ENCODE measurements around the gene CDT1.

CDT1 gene

GRCh38 chr16:88840600-88841215 is 37.1 kb downstream of the CDT1 start:
- no peak for DNase-seq

GRCh38 chr16:88841521-88842307 is 38.1 kb downstream of the CDT1 start:
- no peak for DNase-seq

GRCh38 chr16:88842308-88842756 is 38.7 kb downstream of the CDT1 start:
- no peak for DNase-seq

- DNase-seq, result no peak
Observed at GRCh38 chr16:88842806-88843205, 39.2 kb downstream of the CDT1 start.

- no peak for DNase-seq
Observed at GRCh38 chr16:88843256-88843655, 39.7 kb downstream of the CDT1 start.

- no peak for DNase-seq
Observed at GRCh38 chr16:88844419-88845036, 40.9 kb downstream of the CDT1 start.

- DNase-seq, result no peak
Observed at GRCh38 chr16:88846088-88846487, 42.5 kb downstream of the CDT1 start.

- DNase-seq, result no peak
Observed at GRCh38 chr16:88847654-88848053, 44.1 kb downstream of the CDT1 start.

GRCh38 chr16:88848557-88848956 is 45.0 kb downstream of the CDT1 start:
- DNase-seq, result no peak

GRCh38 chr16:88850531-88851199 is 47.1 kb downstream of the CDT1 start:
- no peak for DNase-seq

- DNase-seq, result no peak
Observed at GRCh38 chr16:88851616-88852015, 48.0 kb downstream of the CDT1 start.

- no peak for DNase-seq
Observed at GRCh38 chr16:88853325-88853941, 49.8 kb downstream of the CDT1 start.

GRCh38 chr16:88854306-88855111 is 50.9 kb downstream of the CDT1 start:
- no peak for DNase-seq

- no peak for DNase-seq
Observed at GRCh38 chr16:88855176-88855575, 51.6 kb downstream of the CDT1 start.

GRCh38 chr16:88855736-88856121 is 52.1 kb downstream of the CDT1 start:
- no peak for DNase-seq

- DNase-seq, result no peak
Observed at GRCh38 chr16:88856122-88856827, 52.7 kb downstream of the CDT1 start.

GRCh38 chr16:88856828-88857727 is 53.5 kb downstream of the CDT1 start, which contains the start of the genes GALNS and TRAPPC2L:
GALNS (minus strand) TSS chr16:88856947; CDS start chr16:88856877, 70 bp downstream.
TRAPPC2L (plus strand) TSS chr16:88857127; CDS start chr16:88857151, 24 bp downstream.
- DNase-seq, result peak; percentile 82

- no peak for DNase-seq
Observed at GRCh38 chr16:88857728-88858339, 54.2 kb downstream of the CDT1 start.
